ENCODE results near the gene GABPA.

GABPA gene

GRCh38 chr21:25801217-25802014 is 66.6 kb downstream of the GABPA start:
- DNase-seq (ENCODE audit: low spot score): peak; percentile 85
- in situ Hi-C loops (cut with MboI; ENCODE audit: low sequenced_read_pairs, unreplicated experiment): no loop called here
- TF ChIP-seq, protein P1, sequence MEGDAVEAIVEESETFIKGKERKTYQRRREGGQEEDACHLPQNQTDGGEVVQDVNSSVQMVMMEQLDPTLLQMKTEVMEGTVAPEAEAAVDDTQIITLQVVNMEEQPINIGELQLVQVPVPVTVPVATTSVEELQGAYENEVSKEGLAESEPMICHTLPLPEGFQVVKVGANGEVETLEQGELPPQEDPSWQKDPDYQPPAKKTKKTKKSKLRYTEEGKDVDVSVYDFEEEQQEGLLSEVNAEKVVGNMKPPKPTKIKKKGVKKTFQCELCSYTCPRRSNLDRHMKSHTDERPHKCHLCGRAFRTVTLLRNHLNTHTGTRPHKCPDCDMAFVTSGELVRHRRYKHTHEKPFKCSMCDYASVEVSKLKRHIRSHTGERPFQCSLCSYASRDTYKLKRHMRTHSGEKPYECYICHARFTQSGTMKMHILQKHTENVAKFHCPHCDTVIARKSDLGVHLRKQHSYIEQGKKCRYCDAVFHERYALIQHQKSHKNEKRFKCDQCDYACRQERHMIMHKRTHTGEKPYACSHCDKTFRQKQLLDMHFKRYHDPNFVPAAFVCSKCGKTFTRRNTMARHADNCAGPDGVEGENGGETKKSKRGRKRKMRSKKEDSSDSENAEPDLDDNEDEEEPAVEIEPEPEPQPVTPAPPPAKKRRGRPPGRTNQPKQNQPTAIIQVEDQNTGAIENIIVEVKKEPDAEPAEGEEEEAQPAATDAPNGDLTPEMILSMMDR (IDR thresholded peaks at IDR 0.05; ENCODE audit: borderline replicate concordance, control extremely low read depth, extremely low read depth, insufficient read depth, missing control alignments): peak; percentile 93

- TF ChIP-seq, protein P1 (IDR thresholded peaks at IDR 0.05; ENCODE audit: borderline replicate concordance, control extremely low read depth, extremely low read depth, insufficient read depth, missing control alignments): no peak
- DNase-seq (ENCODE audit: low spot score): no peak
- in situ Hi-C loops (cut with MboI; ENCODE audit: low sequenced_read_pairs, unreplicated experiment): no loop called here
Measured at GRCh38 chr21:25806060-25806459, 71.3 kb downstream of the GABPA start.

DNA sequence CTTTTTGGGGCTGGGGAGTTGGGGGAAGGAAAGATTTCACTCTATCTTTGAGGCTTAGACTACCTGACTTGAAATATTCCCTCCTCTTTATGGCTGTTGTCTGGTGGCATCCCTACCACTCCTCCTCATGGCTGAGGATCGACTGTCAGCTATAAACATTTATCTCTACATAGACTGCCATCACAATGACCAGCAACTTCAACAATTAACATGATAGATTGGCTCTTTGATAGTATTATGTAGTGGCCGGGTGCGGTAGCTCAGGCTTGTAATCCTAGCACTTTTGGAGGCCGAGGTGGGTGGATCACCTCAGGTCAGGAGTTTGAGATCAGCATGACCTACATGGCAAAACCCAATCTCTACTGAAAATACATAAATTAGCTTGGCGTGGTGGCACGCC is 72.4 kb downstream of the GABPA start:
- TF ChIP-seq, protein P1 (IDR thresholded peaks at IDR 0.05; ENCODE audit: borderline replicate concordance, control extremely low read depth, extremely low read depth, insufficient read depth, missing control alignments): no peak
- in situ Hi-C loops (cut with MboI; ENCODE audit: low sequenced_read_pairs, unreplicated experiment): no loop called here
- no peak for DNase-seq (ENCODE audit: low spot score)

GRCh38 chr21:25809013-25809412 is 74.2 kb downstream of the GABPA start:
- in situ Hi-C loops (cut with MboI; ENCODE audit: low sequenced_read_pairs, unreplicated experiment): no loop called here
- TF ChIP-seq, protein P1 (IDR thresholded peaks at IDR 0.05; ENCODE audit: borderline replicate concordance, control extremely low read depth, extremely low read depth, insufficient read depth, missing control alignments): no peak
- no peak for DNase-seq (ENCODE audit: low spot score)

- DNase-seq (ENCODE audit: low spot score): no peak
- TF ChIP-seq, protein P1 (IDR thresholded peaks at IDR 0.05; ENCODE audit: borderline replicate concordance, control extremely low read depth, extremely low read depth, insufficient read depth, missing control alignments): no peak
- in situ Hi-C loops (cut with MboI; ENCODE audit: low sequenced_read_pairs, unreplicated experiment): no loop called here
Measured at GRCh38 chr21:25811186-25811585, 76.4 kb downstream of the GABPA start.

- TF ChIP-seq, protein P1 (IDR thresholded peaks at IDR 0.05; ENCODE audit: borderline replicate concordance, control extremely low read depth, extremely low read depth, insufficient read depth, missing control alignments): no peak
- DNase-seq (ENCODE audit: low spot score): no peak
- in situ Hi-C loops (cut with MboI; ENCODE audit: low sequenced_read_pairs, unreplicated experiment): no loop called here
Measured at GRCh38 chr21:25813917-25814316, 79.1 kb downstream of the GABPA start.

Measured in GM13976 (cell line).